Activated T-cell treated with anti-CD3 and anti-CD28 coated beads, Interleukin-2, amount 50 U/mL, for 4 hours (primary cell): ENCODE results near the gene PELO. TPM values are rescaled to one million over a fixed set of nuclear protein-coding genes. Genes with fewer than 3 reads are reported as not detected.
"Not testable (repeated sequence)": the region's sequence is repeated elsewhere in the genome, so short reads cannot be mapped to it uniquely, and the experiment has no call there.

Source experiments
- ATAC-seq, 2 donors: fragments of 200-7000 bp; cut with Tn5 transposase; one replicate each; pipeline ENCODE4 v1.10.0; 2021
- DNase-seq: peaks from one replicate; pipeline ENCODE4 v3.0.0-alpha.2; 2020
- H3K27me3 Mint-ChIP-seq: one replicate; pipeline ENCODE4 v1.8.0; 2021; ENCODE audit warnings: low read depth, mixed read lengths
- H3K36me3 Mint-ChIP-seq: one replicate; pipeline ENCODE4 v1.8.0; 2022; ENCODE audit warnings: mixed read lengths; ENCODE audit not compliant: insufficient read depth
- H3K4me1 Mint-ChIP-seq: one replicate; pipeline ENCODE4 v1.8.0; 2021; ENCODE audit warnings: low read depth, mixed read lengths
- H3K4me3 Mint-ChIP-seq: one replicate; pipeline ENCODE4 v1.8.0; 2021; ENCODE audit warnings: mild to moderate bottlenecking, moderate library complexity, mixed read lengths
- H3K9me3 Mint-ChIP-seq: one replicate; pipeline ENCODE4 v1.8.0; 2021; ENCODE audit warnings: mixed read lengths
- total RNA-seq, 3 donors: library from RNA; stranded (reverse); gene quantifications; one replicate each; pipeline ENCODE4 v1.2.1, GENCODE V29; 2021

The PELO gene
- total RNA-seq, 3 donors from 2014 or later, result 21.2 to 26.5 (median 23.7) TPM

- Mint-ChIP-seq H3K4me3 (no peak overlapping the region), H3K4me1 (no peaks in the 10 kb centered on the region), H3K27me3 (no peaks in the 10 kb centered on the region), H3K36me3 (peaks cover 3% of the 10 kb centered on the region), H3K9me3 (no peaks in the 10 kb centered on the region)
- DNase-seq (no peak), ATAC-seq (no peak)
Measured at GRCh38 chr5:52814352-52815148, 26.8 kb downstream of the PELO start.

- Mint-ChIP-seq H3K4me3 (no peak overlapping the region), H3K27me3 (no peaks in the 10 kb centered on the region), H3K9me3 (no peaks in the 10 kb centered on the region), H3K36me3 (no peaks in the 10 kb centered on the region), H3K4me1 (no peaks in the 10 kb centered on the region)
- DNase-seq, result no peak
- no peak for ATAC-seq
Measured at GRCh38 chr5:52817818-52818217, 30.1 kb downstream of the PELO start.

GRCh38 chr5:52818360-52818759, 30.6 kb downstream of the PELO start:
- Mint-ChIP-seq H3K27me3 (no peaks in the 10 kb centered on the region), H3K9me3 (no peaks in the 10 kb centered on the region), H3K4me3 (no peak overlapping the region), H3K36me3 (no peaks in the 10 kb centered on the region), H3K4me1 (no peaks in the 10 kb centered on the region)
- no peak for ATAC-seq
- no peak for DNase-seq

GRCh38 chr5:52818807-52819206, 31.1 kb downstream of the PELO start:
- not testable (repeated sequence) for DNase-seq, H3K9me3 Mint-ChIP-seq, H3K4me1 Mint-ChIP-seq, H3K27me3 Mint-ChIP-seq, H3K4me3 Mint-ChIP-seq, ATAC-seq, H3K36me3 Mint-ChIP-seq

- H3K27me3 Mint-ChIP-seq, result no peaks in the 10 kb centered on the region
- no peak for ATAC-seq
- H3K9me3 Mint-ChIP-seq, result no peaks in the 10 kb centered on the region
- H3K4me3 Mint-ChIP-seq, result no peak overlapping the region
- no peak for DNase-seq
- H3K4me1 Mint-ChIP-seq, result peaks cover 5% of the 10 kb centered on the region
- H3K36me3 Mint-ChIP-seq, result no peaks in the 10 kb centered on the region
Measured at GRCh38 chr5:52821901-52822300, 34.2 kb downstream of the PELO start.

GRCh38 chr5:52822437-52822836, 34.7 kb downstream of the PELO start:
- ATAC-seq (no peak), DNase-seq (no peak)
- H3K36me3 Mint-ChIP-seq, result no peaks in the 10 kb centered on the region
- H3K4me3 Mint-ChIP-seq, result no peak overlapping the region
- H3K27me3 Mint-ChIP-seq, result no peaks in the 10 kb centered on the region
- H3K9me3 Mint-ChIP-seq, result peaks cover 2% of the 10 kb centered on the region
- H3K4me1 Mint-ChIP-seq, result peaks cover 5% of the 10 kb centered on the region

GRCh38 chr5:52824827-52825226, 37.1 kb downstream of the PELO start:
- no peaks in the 10 kb centered on the region for H3K36me3 Mint-ChIP-seq
- H3K9me3 Mint-ChIP-seq, result peaks cover 4% of the 10 kb centered on the region
- ATAC-seq, result no peak

GRCh38 chr5:52825826-52826225, 38.1 kb downstream of the PELO start:
- ATAC-seq (peak in 1 of 2 donors; percentile 56), DNase-seq (no peak)
- Mint-ChIP-seq H3K9me3 (peaks cover 4% of the 10 kb centered on the region), H3K27me3 (no peaks in the 10 kb centered on the region), H3K4me3 (no peak overlapping the region), H3K36me3 (no peaks in the 10 kb centered on the region), H3K4me1 (peaks cover 5% of the 10 kb centered on the region)

More at GRCh38 chr5:52824827-52825226, 37.1 kb downstream of the PELO start:
- no peak overlapping the region for H3K4me3 Mint-ChIP-seq
- peaks cover 5% of the 10 kb centered on the region for H3K4me1 Mint-ChIP-seq
- DNase-seq, result no peak
- no peaks in the 10 kb centered on the region for H3K27me3 Mint-ChIP-seq

- ATAC-seq, result no peak
Measured at GRCh38 chr5:52827815-52828214, 40.1 kb downstream of the PELO start.

GRCh38 chr5:52829664-52830063, 41.9 kb downstream of the PELO start:
- Mint-ChIP-seq H3K4me3 (no peak overlapping the region), H3K27me3 (no peaks in the 10 kb centered on the region), H3K9me3 (peaks cover 4% of the 10 kb centered on the region), H3K4me1 (peaks cover 5% of the 10 kb centered on the region), H3K36me3 (no peaks in the 10 kb centered on the region)
- DNase-seq, result no peak
- no peak for ATAC-seq

More at GRCh38 chr5:52827815-52828214, 40.1 kb downstream of the PELO start:
- no peak overlapping the region for H3K4me3 Mint-ChIP-seq
- no peaks in the 10 kb centered on the region for H3K36me3 Mint-ChIP-seq
- H3K27me3 Mint-ChIP-seq, result no peaks in the 10 kb centered on the region
- peaks cover 4% of the 10 kb centered on the region for H3K9me3 Mint-ChIP-seq
- peaks cover 5% of the 10 kb centered on the region for H3K4me1 Mint-ChIP-seq
- no peak for DNase-seq

GRCh38 chr5:52830650-52831049, 42.9 kb downstream of the PELO start:
- Mint-ChIP-seq H3K4me3 (no peak overlapping the region), H3K27me3 (no peaks in the 10 kb centered on the region), H3K4me1 (peaks cover 5% of the 10 kb centered on the region), H3K9me3 (peaks cover 4% of the 10 kb centered on the region), H3K36me3 (no peaks in the 10 kb centered on the region)
- DNase-seq (no peak), ATAC-seq (no peak)

- Mint-ChIP-seq H3K4me1 (no peaks in the 10 kb centered on the region), H3K4me3 (no peak overlapping the region), H3K36me3 (no peaks in the 10 kb centered on the region), H3K9me3 (peaks cover 4% of the 10 kb centered on the region), H3K27me3 (no peaks in the 10 kb centered on the region)
- DNase-seq (no peak), ATAC-seq (no peak)
Measured at GRCh38 chr5:52831786-52832511, 44.2 kb downstream of the PELO start.

GRCh38 chr5:52834320-52834719, 46.6 kb downstream of the PELO start:
- no peak for ATAC-seq
- Mint-ChIP-seq H3K4me1 (no peaks in the 10 kb centered on the region), H3K4me3 (no peak overlapping the region), H3K27me3 (no peaks in the 10 kb centered on the region), H3K9me3 (no peaks in the 10 kb centered on the region), H3K36me3 (no peaks in the 10 kb centered on the region)
- no peak for DNase-seq

- no peak overlapping the region for H3K4me3 Mint-ChIP-seq
- no peaks in the 10 kb centered on the region for H3K4me1 Mint-ChIP-seq
- no peak for ATAC-seq
- DNase-seq, result no peak
- H3K9me3 Mint-ChIP-seq, result no peaks in the 10 kb centered on the region
- no peaks in the 10 kb centered on the region for H3K36me3 Mint-ChIP-seq
- H3K27me3 Mint-ChIP-seq, result no peaks in the 10 kb centered on the region
Measured at GRCh38 chr5:52837068-52837467, 49.4 kb downstream of the PELO start.
